ENCODE measurements around the gene NXPH1.
"Not testable (repeated sequence)": the region's sequence is repeated elsewhere in the genome, so short reads cannot be mapped to it uniquely, and the experiment has no call there.

NXPH1 gene

DNA sequence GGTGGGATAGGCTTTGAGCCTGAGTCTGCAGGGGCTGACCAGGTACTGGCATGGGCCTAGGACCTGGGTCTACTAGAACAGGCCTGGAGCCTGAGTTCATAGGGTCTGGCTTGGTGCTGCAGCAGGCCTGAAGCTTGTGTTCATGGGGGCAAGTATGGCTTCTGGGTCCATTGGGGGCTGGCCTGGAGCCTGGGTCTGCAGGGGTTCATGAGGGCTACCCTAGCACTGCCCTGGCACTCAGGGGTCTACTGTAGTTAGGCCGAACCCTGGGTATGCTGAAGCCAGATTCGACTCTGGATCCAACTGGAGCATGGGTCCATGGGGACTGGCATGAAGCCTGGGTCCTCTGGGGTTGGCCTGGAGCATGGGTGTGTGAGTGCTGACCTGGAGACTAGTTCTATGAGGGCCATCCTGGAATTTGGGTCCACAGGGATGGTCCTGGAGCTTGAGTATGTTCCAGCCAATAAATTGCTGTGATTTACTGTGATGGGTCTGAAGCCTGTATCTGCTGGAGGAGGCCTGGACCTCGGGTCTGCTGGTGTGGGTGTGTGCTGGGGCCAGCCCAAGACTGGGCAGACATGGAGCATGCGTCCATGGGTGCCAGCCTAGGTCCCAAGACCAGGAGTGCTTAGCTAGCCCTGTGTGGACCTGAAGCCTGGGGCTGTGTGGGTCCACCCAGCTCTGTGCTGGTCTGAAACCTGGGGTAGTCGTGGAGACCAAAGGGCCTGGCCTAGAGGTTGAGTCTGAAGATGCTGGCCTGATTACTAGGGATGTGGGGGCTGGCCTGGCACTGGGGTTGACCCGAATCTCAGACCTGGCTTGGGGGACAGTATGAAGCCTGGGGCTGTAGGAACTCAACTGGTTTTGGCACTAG lies 235.5 kb downstream of the NXPH1 start:
- in situ Hi-C loops (cut with MboI; ENCODE audit: low sequenced_read_pairs) = no loop called here

GRCh38 chr7:8669501-8669851 lies 236.1 kb downstream of the NXPH1 start:
- in situ Hi-C loops (cut with MboI; ENCODE audit: low sequenced_read_pairs) = no loop called here

DNA sequence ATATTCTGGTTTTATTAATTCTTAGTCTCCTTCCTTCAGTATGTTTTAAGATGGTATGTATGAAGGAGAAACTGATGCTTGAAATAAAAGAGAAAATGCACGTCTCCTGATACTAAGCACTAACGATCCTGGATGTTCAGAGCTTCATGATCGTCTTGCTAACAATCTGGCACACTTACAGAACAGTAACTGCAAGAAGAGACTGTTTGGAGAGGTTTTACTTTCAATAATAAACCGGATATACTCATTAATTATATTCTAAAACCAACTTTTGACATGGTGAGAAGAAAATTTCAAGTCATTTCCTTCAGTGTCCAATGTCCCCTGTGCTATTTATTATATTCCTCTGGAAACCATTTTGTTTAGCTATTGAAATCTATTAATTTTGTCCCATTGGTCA lies 251.0 kb downstream of the NXPH1 start:
- in situ Hi-C loops (cut with MboI; ENCODE audit: low sequenced_read_pairs) = no loop called here

DNA sequence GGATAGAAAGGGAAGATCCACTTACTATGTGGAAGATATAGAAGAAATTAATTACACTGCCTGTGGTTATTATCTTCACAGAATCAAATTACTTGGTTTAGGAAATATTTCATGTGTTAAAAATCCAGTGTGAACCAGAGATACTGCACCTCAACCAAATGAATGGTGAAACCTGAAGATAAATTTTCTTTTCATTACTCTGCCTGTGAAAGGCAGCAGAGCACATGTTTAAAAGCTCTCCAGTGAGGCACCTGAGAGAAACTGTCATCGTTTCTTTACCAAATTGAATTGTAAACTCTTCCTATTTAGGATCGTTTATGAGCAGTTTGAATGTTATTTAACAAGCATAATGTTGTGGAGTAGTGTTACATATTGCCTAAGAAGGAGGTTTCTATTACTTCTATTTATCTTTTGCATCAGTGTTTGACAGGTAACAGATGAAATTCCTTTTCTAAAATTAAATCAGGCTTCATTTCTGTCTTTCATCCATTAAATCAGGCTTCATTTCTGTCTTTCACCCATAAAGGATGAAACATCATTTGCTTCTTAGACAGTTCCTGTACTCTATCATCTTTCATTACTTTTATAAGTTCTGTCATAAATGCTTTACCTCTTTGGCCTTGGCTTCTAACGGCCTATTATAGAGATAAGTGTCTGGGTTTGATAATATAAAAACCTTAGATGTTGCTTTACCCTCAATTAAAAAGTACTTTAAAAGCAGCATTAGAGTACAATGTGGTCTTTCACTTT lies 266.6 kb downstream of the NXPH1 start:
- in situ Hi-C loops (cut with MboI; ENCODE audit: low sequenced_read_pairs) = no loop called here

DNA sequence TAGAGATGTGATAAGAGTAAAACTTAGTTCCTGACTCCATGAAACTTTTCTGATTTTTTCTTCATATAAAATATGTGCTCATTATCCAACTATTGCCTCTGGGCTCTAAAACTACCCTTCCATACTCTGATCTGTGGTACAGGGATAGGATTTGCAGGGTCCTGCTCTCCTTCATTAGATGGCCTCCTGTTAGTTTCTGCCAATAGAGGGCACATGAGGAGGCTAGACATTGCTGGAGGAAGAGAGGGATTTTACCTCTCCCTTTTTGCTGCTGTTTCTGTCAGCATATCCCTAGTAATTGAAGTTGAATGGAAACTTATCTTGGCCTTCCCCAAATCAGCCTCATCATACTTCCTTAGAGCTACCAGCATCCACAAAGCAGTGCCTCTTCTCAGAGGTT lies 269.4 kb downstream of the NXPH1 start:
- in situ Hi-C loops (cut with MboI; ENCODE audit: low sequenced_read_pairs) = no loop called here

GRCh38 chr7:8710124-8710523 lies 276.7 kb downstream of the NXPH1 start:
- in situ Hi-C loops (cut with MboI; ENCODE audit: low sequenced_read_pairs) = no loop called here

- in situ Hi-C loops (cut with MboI; ENCODE audit: low sequenced_read_pairs) = no loop called here
These were observed 281.4 kb downstream of the NXPH1 start for GRCh38 chr7:8714791-8715190.

DNA sequence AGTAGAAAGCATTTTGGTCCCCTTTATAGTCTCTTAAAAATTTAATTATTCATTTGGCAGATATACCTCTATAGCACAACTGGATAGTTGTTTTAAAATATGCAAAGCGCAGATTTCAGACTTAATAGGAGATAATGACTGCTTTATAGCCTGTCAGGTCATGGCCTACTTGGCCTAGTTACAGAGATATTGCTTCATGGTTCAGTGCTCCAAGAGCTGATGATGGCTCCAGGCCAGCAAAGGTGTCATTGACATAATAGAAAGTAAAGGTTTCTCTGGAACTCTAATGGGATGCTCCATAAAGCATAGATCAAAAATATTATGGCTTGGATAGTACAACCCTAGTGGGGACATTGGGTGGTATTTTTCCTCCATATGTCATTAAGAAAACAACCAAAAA lies 285.7 kb downstream of the NXPH1 start:
- in situ Hi-C loops (cut with MboI; ENCODE audit: low sequenced_read_pairs) = no loop called here

GRCh38 chr7:8724080-8724718 lies 290.8 kb downstream of the NXPH1 start:
- in situ Hi-C loops (cut with MboI; ENCODE audit: low sequenced_read_pairs) = no loop called here

DNA sequence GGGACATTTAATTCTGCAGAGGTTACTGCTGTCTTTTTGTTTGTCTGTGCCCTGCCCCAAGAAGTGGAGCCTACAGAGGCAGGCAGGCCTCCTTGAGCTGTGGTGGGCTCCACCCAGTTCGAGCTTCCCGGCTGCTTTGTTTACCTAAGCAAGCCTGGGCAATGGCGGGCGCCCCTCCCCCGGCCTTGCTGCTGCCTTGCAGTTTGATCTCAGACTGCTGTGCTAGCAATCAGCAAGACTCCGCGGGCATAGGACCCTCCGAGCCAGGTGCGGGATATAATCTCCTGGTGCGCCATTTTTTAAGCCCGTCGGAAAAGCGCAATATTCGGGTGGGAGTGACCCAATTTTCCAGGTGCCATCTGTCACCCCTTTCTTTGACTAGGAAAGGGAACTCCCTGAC lies 298.3 kb downstream of the NXPH1 start:
- in situ Hi-C loops (cut with MboI; ENCODE audit: low sequenced_read_pairs) = not testable (repeated sequence)

DNA sequence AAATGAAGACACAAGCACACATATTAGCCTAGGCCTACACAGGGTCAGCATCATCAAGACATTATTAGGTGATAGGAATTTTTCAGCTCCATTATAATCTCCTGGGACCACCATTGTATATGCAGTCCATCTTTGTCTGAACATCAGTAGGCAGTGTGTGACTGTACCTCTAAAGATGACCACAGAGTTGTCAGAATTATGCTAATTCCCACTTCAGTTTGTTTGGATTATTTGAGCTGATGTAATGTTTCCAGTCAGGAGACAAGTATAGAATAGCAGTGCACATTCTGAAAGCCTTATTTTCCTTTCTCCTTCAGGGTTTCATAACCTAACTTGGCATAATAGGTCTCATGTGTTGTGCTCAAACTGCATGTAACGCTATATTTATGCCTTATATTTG lies 306.4 kb downstream of the NXPH1 start:
- in situ Hi-C loops (cut with MboI; ENCODE audit: low sequenced_read_pairs) = no loop called here

GRCh38 chr7:8742837-8743236 lies 309.4 kb downstream of the NXPH1 start:
- in situ Hi-C loops (cut with MboI; ENCODE audit: low sequenced_read_pairs) = no loop called here

DNA sequence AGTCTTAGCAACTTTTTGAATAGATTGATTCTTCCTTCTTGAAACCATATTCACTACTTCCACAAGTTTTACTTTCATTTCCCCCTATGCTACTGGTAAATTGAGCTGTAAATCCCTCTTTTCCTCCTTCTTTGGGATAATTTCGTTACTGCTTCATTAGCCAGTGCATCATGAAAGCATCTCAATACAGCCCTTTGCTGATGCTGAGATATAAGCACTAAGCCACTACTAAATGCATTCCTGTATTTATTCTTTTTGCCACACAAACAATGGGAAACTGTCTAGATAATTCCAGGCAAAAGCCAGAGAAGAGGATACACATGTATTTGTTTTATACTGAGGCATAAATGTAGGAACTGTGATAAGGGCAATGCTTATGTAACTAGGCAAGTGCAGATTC lies 313.9 kb downstream of the NXPH1 start:
- in situ Hi-C loops (cut with MboI; ENCODE audit: low sequenced_read_pairs) = no loop called here

DNA sequence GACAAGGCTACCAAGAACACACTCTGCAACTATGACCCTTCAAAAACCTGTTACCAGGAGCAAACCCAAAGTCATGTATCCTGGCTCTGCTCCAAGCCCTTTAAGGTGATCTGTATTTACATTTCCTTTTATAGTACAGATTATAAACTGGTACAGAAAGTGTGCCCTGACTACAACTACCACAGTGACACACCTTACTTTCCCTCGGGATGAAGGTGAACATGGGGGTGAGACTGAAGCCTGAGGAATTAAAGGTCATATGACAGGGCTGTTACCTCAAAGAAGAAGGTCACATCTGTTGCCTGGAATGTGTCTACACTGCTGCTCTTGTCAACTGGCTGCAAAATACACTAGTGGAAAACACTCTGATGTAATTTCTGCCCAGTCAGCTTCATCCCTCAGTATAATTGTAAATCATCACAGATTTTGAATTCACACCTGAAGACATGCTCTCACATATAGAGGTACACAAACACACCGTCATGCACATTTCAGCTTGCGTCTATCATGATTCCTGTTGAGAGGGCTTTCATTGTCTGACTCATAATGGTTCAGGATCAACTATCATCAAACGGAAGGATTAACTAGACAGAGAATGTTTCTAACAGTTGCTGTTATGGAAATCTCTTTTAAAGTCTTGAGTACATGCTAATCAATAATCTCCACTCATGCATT lies 318.3 kb downstream of the NXPH1 start:
- in situ Hi-C loops (cut with MboI; ENCODE audit: low sequenced_read_pairs) = no loop called here

DNA sequence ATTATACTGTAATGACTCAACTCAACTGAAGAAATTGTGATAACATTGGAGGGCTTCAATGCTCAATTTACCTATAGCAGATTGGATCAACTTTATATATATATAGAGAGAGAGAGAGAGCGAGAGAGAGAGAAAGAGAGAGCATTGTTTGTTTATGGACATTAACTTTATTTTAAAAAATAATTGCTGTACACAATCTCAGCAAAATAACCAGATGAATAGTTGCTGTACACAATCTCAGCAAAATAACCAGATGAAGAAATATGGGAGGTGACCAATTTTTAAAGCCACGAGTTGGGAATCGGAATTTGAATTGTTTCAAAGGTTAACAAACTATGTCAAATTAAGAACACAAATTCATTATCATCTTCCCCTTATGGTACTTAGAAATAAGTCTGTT lies 319.9 kb downstream of the NXPH1 start:
- in situ Hi-C loops (cut with MboI; ENCODE audit: low sequenced_read_pairs) = no loop called here

DNA sequence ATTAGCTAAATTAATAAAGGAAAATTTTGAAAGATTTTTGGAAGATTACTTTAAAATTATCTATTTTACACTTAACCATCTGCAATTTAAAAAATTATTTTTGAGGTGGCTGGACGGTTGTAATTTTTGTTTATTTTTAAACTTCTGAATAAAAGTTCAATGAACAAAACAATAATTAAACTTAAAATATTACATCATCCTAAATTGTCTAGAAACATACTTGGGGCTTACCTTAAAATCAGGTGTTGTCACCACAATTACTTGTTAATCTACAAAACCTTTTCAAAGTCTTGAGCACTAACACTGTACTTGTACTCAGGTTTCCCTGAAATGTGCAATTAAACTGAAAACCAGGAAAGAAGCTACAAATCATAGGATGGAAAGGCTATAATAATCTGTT lies 328.3 kb downstream of the NXPH1 start:
- in situ Hi-C loops (cut with MboI; ENCODE audit: low sequenced_read_pairs) = no loop called here

GRCh38 chr7:8762803-8763202 lies 329.4 kb downstream of the NXPH1 start:
- in situ Hi-C loops (cut with MboI; ENCODE audit: low sequenced_read_pairs) = no loop called here

GRCh38 chr7:8765374-8765773 lies 332.0 kb downstream of the NXPH1 start:
- in situ Hi-C loops (cut with MboI; ENCODE audit: low sequenced_read_pairs) = no loop called here

GRCh38 chr7:8773518-8773917 lies 340.1 kb downstream of the NXPH1 start:
- in situ Hi-C loops (cut with MboI; ENCODE audit: low sequenced_read_pairs) = no loop called here

DNA sequence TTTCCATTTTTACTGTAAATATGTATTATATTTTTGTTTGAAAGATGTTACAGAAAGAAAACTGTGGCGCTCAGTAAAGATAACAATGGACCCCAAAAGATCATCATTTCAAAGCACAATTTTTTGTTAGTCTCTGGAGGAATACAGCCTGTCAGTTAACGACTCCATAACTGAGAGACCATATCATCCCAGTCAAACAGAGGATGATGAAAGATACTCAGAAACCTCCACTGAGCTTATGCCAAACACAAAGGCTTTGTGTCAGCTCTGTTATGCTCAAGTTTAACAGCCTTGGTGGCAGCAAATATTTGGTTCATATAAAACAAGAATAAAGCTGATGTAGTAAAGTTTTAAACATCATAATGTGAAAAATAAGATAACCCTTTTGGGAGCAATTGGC lies 345.1 kb downstream of the NXPH1 start:
- in situ Hi-C loops (cut with MboI; ENCODE audit: low sequenced_read_pairs) = no loop called here

GRCh38 chr7:8781166-8781565 lies 347.8 kb downstream of the NXPH1 start:
- in situ Hi-C loops (cut with MboI; ENCODE audit: low sequenced_read_pairs) = no loop called here

Measured in HL-60/S4 (cell line).